Globus pallidus (tissue), 1 donor: Measurements from ENCODE around the gene KCNE3.

Source experiments
- DNase-seq: peaks from one replicate; pipeline ENCODE4 v3.0.0-alpha.2; 2015; ENCODE audit warnings: low spot score

Gene KCNE3

GRCh38 chr11:74471668-74472429, 4.5 kb upstream of the KCNE3 start:
- no peak for DNase-seq

DNA sequence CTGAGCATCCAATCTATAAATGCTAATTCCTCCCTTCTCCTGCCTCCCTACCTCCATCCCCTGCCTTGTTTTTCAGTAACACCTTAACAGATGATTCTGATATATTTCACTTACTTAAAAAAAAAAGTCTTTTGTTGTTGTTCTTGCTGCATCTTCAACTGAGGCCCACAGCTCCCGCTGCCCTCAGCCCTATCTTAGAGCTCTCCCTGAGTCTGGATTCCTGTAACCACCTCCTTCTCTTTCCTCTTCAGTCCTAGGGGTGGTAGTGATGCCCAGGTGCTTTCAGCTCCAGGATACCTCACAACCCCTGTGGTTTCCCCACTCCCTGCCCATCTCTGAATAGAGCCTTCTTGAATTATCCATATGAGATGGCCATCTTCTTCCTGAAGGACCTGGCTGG, 3.7 kb upstream of the KCNE3 start:
- no peak for DNase-seq

GRCh38 chr11:74470526-74470925, 3.2 kb upstream of the KCNE3 start:
- DNase-seq: no peak

- no peak for DNase-seq
Measured at GRCh38 chr11:74468936-74469335, 1.6 kb upstream of the KCNE3 start.

DNA sequence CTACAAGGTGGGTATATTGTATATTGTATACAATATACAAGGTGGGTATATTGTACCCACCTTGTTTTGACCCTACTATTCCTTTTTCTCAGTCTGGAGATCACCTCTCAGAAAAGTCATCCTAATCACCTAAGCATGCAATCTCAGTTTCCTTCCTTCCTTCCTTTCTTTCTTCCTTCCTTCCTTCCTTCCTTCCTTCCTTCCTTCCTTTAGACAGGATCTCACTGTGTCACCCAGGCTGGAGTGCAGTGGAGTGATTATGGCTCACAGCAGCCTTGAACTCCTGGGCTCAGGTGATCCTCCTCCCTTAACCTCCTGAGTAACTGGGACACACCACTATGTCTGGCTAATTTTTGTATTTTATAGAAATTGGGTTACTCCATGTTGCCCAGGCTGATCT, 1.2 kb upstream of the KCNE3 start:
- no peak for DNase-seq

- DNase-seq: no peak
Measured at GRCh38 chr11:74468058-74468457, 709 bp upstream of the KCNE3 start.

GRCh38 chr11:74465291-74465708, 2.0 kb downstream of the KCNE3 start:
- no peak for DNase-seq

GRCh38 chr11:74464746-74465145, 2.6 kb downstream of the KCNE3 start:
- no peak for DNase-seq

- DNase-seq: no peak
Measured at GRCh38 chr11:74463216-74463615, 4.1 kb downstream of the KCNE3 start.

DNA sequence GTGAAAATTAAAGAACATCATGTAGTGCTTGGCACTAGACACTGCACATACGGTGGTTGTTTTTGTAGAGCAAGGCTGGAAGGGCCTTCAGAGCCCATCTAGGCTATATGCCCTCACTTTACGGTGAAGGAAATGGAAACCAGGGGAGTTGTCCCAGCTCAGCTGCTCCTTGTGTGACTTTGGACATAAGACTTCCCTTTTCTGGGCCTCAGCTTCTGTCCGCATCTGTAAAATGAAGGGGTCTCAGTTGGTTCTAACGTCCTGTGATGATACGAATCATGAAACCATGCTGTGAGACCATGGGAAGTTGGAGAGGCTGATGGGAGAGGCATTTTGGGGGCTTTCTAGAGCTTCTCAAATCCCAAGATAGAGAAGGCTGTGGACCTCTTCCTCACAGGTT, 4.7 kb downstream of the KCNE3 start:
- DNase-seq: no peak

DNA sequence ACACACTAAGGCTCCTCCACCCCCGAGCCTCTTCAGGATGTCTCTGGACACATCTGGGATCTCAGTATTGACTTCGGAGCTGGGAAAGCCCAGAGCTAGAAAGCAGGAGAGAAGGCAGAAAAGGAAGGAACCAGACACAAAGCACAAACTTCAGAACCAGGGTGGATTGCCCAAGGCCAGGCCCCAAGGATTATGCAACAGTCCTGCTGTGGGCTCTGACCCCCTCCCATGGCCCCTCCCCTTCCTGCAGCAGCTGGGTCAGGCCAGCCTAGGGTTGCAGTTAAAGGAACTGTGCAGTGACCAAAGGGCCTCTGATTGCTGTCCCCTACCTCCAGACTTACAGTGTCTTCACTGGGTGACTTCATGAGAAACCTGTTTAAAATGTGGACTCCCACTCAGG, 5.3 kb downstream of the KCNE3 start:
- DNase-seq: peak; percentile 55

DNA sequence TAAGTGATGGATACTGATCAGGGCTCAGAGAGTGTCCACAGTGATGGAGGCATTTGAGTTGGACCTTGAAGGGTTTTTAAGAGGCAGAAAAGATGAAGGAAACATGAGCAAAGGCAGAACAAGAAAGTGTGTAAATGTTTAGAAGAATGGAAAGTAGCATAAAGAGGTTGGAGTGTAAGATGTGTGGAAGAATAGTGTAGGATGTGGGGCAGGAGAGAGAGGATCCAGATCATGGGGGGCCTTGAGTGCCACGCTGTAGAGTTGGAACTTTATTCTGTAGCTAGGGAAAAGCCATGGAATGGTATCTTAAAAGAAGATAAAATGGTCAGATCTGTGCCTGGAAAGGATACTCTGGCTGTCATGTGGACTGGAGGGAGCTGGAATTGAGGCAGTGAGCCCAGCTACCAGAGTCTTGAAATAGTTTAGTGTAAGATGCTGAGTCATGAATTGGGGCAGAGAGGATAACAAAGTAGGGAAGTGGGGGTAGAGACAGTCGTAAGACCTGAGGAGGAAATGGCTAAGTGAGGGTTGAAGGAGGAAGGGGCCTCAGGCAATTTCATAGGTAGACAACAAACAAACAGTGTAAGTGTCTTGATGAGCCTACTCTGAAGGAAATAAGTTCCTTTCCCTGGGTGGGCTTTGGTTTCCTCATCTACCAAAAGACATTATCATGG, 6.7 kb downstream of the KCNE3 start:
- peak; percentile 47 for DNase-seq

DNA sequence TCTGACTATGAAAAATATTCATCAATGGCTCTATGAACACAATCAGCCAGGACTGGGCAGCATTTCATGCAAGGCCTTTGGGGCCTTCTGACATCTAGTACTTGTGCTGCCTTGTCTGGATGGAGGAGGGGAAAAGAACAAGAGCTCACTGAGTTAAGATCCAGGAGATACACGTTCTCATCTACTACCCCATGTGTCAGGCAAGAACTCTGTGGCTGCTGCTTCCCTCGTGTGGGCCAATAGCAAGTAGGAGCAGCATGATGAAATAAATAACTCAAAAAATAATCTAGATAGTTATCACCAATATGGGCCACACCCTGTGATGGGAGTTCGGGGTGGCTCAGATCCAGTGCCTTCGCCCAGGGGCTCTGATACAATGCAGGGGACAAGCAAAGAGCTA, 7.3 kb downstream of the KCNE3 start:
- DNase-seq: no peak

- DNase-seq: no peak
Measured at GRCh38 chr11:74459584-74459983, 7.8 kb downstream of the KCNE3 start.

DNA sequence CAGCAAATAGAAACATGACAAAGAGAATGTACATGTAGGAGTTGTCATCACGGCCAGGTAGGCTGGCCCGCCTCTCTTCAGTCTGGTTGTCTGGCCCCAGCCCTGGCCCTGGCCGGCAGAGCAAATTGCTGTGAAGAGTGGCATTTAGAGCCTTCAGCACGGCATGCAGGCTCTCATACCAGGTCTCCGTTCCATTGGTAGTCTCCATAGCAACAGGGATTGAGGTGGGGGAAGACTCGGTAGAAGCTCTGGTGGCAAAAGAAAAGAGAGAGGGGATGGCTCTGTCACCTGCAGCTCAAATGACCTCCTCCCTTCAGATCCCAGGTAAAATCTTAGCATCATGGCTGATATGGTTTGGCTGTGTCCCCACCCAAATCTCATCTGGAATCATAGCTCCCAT, 10.0 kb downstream of the KCNE3 start:
- no peak for DNase-seq

DNA sequence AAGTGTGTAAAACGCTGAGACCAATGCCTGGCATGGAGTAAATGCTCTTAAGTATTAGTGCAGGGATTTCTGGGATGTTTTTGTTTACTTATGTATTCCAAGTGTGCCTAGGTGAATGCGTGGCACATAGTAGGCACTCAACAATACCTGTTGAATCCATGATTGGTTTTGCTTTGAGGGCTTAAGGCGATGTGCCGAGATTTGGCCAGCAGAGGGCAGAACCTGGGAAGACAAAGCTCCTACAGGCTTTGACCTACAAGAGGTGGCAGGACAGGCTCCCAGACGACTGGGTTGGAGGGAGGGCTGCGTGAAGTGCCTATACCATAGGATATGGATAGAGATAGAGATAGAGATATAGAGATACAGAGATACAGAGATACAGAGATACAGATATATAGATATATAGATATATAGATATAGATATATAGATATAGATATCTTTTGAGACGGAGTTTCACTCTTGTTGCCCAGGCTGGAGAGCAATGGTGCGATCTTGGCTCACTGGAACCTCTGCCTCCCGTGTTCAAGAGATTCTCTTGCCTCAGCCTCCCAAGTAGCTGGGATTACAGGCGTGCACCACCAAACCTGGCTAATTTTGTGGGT, 13.9 kb downstream of the KCNE3 start:
- no peak for DNase-seq

- no peak for DNase-seq
Measured at GRCh38 chr11:74452366-74452765, 15.0 kb downstream of the KCNE3 start.

DNA sequence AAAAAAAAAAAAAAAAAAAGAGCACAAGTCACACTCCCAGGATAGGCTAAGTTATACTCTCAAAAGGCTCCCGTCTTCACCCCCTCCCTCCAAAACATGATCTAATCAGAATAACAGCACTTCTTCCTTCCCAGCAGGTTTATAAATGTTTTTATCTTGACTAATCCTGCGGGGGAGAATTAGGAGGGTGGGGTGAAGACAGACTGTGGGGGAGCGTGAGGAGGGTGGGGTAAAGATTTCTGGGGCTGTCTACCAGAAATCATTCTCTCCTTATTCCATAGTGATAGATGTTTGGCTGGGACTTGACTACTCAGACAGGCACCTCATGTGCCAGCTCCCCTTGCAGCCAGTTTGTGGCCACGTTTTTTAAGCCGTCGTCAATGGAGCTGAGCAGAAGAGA, 17.0 kb downstream of the KCNE3 start:
- no peak for DNase-seq

DNA sequence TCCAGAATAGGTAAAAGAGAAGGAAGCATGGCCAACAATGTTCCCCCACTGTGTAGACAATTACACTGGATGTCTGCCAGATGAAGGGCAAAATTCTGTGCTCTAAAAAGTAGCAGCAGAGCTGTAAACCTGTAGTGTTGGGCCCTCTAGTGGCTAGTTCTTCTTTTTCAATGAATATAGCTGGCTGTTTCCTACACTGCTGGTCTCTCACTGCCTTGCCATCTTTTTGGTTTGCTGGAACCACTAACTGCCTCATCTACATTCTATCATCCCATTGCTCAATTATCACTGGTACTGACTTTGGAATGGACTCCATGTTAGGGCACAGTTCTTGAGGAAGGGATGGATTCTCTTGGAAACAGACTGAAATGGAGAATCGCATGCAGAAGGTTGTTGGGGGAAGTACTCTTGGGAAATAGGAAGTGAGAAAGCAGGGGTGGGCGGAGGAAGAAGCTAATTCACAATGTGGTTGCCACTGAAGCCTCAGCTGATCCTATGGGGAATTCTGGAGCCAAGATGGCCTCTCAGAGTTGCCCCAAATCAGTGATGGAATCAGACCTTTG, 17.9 kb downstream of the KCNE3 start:
- DNase-seq: peak; percentile 75

- no peak for DNase-seq
Measured at GRCh38 chr11:74447720-74448119, 19.6 kb downstream of the KCNE3 start.

DNA sequence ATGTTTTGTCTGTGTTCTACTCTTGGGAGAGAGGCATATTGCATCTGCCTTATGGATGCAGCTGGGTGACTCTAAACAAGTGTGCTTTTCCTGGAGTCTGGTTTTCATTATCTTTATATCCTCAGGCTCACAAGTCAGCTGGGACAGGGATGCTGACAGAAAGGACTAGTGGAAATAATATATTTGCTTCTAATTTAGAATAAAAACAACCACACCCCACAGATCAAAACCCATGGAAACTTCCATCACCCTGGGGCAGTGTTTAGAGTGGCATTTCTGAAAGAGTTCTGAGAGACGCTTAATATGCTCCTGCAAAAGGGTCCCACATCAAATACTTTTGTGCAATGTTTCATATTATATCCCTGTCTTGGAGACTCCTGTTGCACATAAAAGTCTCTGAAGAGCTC, 20.8 kb downstream of the KCNE3 start:
- DNase-seq: no peak

GRCh38 chr11:74444173-74444826, 23.0 kb downstream of the KCNE3 start:
- no peak for DNase-seq
